ENCODE measurements around the gene CNPY4. TPM values are rescaled to one million over a fixed set of nuclear protein-coding genes. Genes with fewer than 3 reads are reported as not detected.

The CNPY4 gene
- total and polyA plus RNA-seq, 2 donors (not counting 1 experiment from before 2014, with no cell fraction given): 8.0 to 13.9 TPM

DNA sequence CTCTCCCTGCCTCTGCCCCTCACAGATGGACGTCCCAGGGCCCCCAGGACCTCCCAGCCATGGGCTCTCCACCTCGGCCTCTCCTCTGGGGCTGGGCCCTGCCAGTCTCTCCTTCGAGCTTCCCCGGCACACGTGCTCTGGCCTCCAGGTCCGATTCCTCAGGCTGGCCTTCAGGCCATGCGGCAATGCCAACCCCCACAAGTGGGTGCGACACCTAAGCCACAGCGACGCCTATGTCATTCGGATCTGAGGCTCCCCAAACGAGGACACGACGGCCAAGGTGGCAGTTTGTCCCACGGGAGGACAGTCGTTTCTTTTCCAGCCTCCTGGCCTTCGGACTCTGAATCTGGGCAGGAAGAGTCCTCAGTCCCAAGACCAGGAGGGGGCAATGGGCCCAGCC is 12.8 kb upstream of the CNPY4 start:
- ATAC-seq (ENCODE audit: low read depth) (no peak), DNase-seq (no peak)
- Mint-ChIP-seq H3K4me1 (peaks cover 7% of the 10 kb centered on the region), H3K27me3 (no peaks in the 10 kb centered on the region), H3K27ac (no peak overlapping the region), H3K9me3 (ENCODE audit: insufficient read depth) (no peaks in the 10 kb centered on the region), H3K4me3 (no peak overlapping the region)
- peaks cover 4 to 9% of the 10 kb centered on the region in 2 donors for H3K4me1 ChIP-seq (ENCODE audit: control insufficient read depth in 2 of 2, insufficient read depth in 2 of 2, low read length in 2 of 2)
- no peaks in the 10 kb centered on the region for H4K20me1 ChIP-seq (ENCODE audit: control insufficient read depth, insufficient read depth, low read length, poor library complexity, severe bottlenecking)
- no peak overlapping the region for H3K9ac ChIP-seq (ENCODE audit: low read length)
- 93% methylated on average over 14 of the region's 17 CpGs for WGBS (ENCODE audit: insufficient coverage)
- ChIA-PET CTCF (no interaction called here), POLR2A (no interaction called here)
- no peak overlapping the region for H3K4me2 ChIP-seq (replicated peaks; ENCODE audit: low read depth, low read length, poor library complexity, severe bottlenecking)
- intact Hi-C loops (cut with micrococcal nuclease): no loop called here
- no peak overlapping the region for H3K4me3 ChIP-seq (ENCODE audit: control extremely low read depth in 1 of 5, extremely low read depth in 1 of 5, insufficient read depth in 1 of 5, low read depth in 2 of 5, low read length in 4 of 5)
- peaks cover 0 to 35% of the 10 kb centered on the region in 2 experiments for H3K36me3 ChIP-seq (replicated peaks in 1 of 2; ENCODE audit: control extremely low read depth in 1 of 2, control insufficient read depth in 1 of 2, extremely low read depth in 1 of 2, insufficient read depth in 2 of 2, low read length in 1 of 2)
- H3K27me3 ChIP-seq (replicated peaks in 1 of 4; ENCODE audit: control extremely low read depth in 1 of 4, control insufficient read depth in 3 of 4, insufficient read depth in 4 of 4, low read length in 3 of 4): no peaks in the 10 kb centered on the region
- no peak overlapping the region for H3K27ac ChIP-seq (ENCODE audit: low read length in 2 of 2)
- H3K79me2 ChIP-seq (ENCODE audit: control insufficient read depth, insufficient read depth, low read length): peaks cover 4% of the 10 kb centered on the region
- H3K9me3 ChIP-seq (ENCODE audit: control extremely low read depth in 1 of 3, control insufficient read depth in 2 of 3, insufficient read depth in 1 of 3, low read length in 2 of 3): no peaks in the 10 kb centered on the region
- no peak for TF ChIP-seq EZH2 (IDR thresholded peaks at IDR 0.05; ENCODE audit: borderline replicate concordance, insufficient read depth, low read depth, low read length, poor library complexity, severe bottlenecking)
- TF ChIP-seq, protein P1, sequence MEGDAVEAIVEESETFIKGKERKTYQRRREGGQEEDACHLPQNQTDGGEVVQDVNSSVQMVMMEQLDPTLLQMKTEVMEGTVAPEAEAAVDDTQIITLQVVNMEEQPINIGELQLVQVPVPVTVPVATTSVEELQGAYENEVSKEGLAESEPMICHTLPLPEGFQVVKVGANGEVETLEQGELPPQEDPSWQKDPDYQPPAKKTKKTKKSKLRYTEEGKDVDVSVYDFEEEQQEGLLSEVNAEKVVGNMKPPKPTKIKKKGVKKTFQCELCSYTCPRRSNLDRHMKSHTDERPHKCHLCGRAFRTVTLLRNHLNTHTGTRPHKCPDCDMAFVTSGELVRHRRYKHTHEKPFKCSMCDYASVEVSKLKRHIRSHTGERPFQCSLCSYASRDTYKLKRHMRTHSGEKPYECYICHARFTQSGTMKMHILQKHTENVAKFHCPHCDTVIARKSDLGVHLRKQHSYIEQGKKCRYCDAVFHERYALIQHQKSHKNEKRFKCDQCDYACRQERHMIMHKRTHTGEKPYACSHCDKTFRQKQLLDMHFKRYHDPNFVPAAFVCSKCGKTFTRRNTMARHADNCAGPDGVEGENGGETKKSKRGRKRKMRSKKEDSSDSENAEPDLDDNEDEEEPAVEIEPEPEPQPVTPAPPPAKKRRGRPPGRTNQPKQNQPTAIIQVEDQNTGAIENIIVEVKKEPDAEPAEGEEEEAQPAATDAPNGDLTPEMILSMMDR (IDR thresholded peaks at IDR 0.05): no peak
- H2AFZ ChIP-seq (ENCODE audit: insufficient read depth, low read depth, low read length, poor library complexity, severe bottlenecking): no peak overlapping the region

DNA sequence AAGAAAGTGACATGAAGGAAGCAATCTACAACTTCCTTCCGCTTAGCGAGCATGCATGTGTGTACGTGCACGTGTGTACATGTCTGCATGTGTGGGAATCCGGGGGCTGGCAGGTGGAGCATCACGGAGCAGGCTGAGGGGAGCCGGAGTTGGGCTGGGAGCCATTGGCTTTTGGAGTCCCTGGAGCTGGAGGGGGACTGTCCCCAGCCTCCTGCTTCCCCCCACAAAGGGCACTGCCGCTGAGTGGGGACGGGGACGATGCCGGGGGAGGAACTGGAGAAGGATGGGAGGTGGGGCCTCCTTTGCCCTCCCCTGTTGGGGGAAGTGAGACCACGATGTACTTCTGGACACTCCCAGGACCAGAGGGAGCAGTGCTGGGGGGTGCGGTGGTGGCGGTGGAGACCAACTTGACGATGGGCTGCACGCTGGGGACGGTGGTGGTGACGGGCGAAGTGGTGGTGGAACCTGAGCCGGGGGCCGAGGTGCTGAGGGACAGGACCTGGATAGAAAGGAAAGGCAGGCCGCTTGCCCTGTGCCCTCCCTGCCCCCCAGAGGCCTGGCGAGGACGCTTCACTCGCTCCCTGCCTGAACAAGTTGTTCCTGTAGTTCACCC is 12.2 kb upstream of the CNPY4 start:
- Mint-ChIP-seq H3K9me3 (ENCODE audit: insufficient read depth) (no peaks in the 10 kb centered on the region), H3K27me3 (no peaks in the 10 kb centered on the region), H3K27ac (no peak overlapping the region), H3K4me3 (no peak overlapping the region), H3K4me1 (peaks cover 7% of the 10 kb centered on the region)
- no peak overlapping the region for H3K4me2 ChIP-seq (replicated peaks; ENCODE audit: low read depth, low read length, poor library complexity, severe bottlenecking)
- 93% methylated on average over 24 of the region's 25 CpGs for WGBS (ENCODE audit: insufficient coverage)
- H3K79me2 ChIP-seq (ENCODE audit: control insufficient read depth, insufficient read depth, low read length): peaks cover 4% of the 10 kb centered on the region
- no peaks in the 10 kb centered on the region for H3K9me3 ChIP-seq (ENCODE audit: control extremely low read depth in 1 of 3, control insufficient read depth in 2 of 3, insufficient read depth in 1 of 3, low read length in 2 of 3)
- intact Hi-C loops (cut with micrococcal nuclease): no loop called here
- no peak overlapping the region for H3K27ac ChIP-seq (ENCODE audit: low read length in 2 of 2)
- no peak overlapping the region for H3K9ac ChIP-seq (ENCODE audit: low read length)
- no peaks in the 10 kb centered on the region for H4K20me1 ChIP-seq (ENCODE audit: control insufficient read depth, insufficient read depth, low read length, poor library complexity, severe bottlenecking)
- CTCF ChIA-PET: no interaction called here
- TF ChIP-seq, protein P1 (IDR thresholded peaks at IDR 0.05): no peak
- TF ChIP-seq EZH2 (IDR thresholded peaks at IDR 0.05; ENCODE audit: borderline replicate concordance, insufficient read depth, low read depth, low read length, poor library complexity, severe bottlenecking): no peak
- no peak overlapping the region for H2AFZ ChIP-seq (ENCODE audit: insufficient read depth, low read depth, low read length, poor library complexity, severe bottlenecking)
- no peak overlapping the region for H3K4me3 ChIP-seq (ENCODE audit: control extremely low read depth in 1 of 5, extremely low read depth in 1 of 5, insufficient read depth in 1 of 5, low read depth in 2 of 5, low read length in 4 of 5)
- H3K27me3 ChIP-seq (replicated peaks in 1 of 4; ENCODE audit: control extremely low read depth in 1 of 4, control insufficient read depth in 3 of 4, insufficient read depth in 4 of 4, low read length in 3 of 4): no peaks in the 10 kb centered on the region
- DNase-seq: no peak
- no peak for ATAC-seq (ENCODE audit: low read depth)
- peaks cover 0 to 41% of the 10 kb centered on the region in 2 experiments for H3K36me3 ChIP-seq (replicated peaks in 1 of 2; ENCODE audit: control extremely low read depth in 1 of 2, control insufficient read depth in 1 of 2, extremely low read depth in 1 of 2, insufficient read depth in 2 of 2, low read length in 1 of 2)
- peaks cover 2 to 4% of the 10 kb centered on the region in 2 donors for H3K4me1 ChIP-seq (ENCODE audit: control insufficient read depth in 2 of 2, insufficient read depth in 2 of 2, low read length in 2 of 2)
- POLR2A ChIA-PET: interaction anchor here (0.6 kb wide), 1 partner anchor 56 kb away, joined by 3 read pairs; no protein-coding TSS in a partner anchor

All from B cell (primary cell).